Stimulated activated effector memory CD8-positive, alpha-beta T cell treated with anti-CD3 and anti-CD28 coated beads, Interleukin-12 subunit alpha, Interleukin-12 subunit beta, amount 100 ng/mL, for 72 hours (primary cell): ENCODE results near the gene KCTD13.

Experiments
- ATAC-seq: fragments of 150-1000 bp; cut with Tn5 transposase; 2 replicates; pipeline ENCODE4 v1.10.0; 2021
- DNase-seq, 2 donors: peaks; one replicate each; pipeline ENCODE4 v3.0.0; 2021 to 2022; ENCODE audit warnings: low spot score in 2 of 2
- H3K27ac Mint-ChIP-seq: one replicate; pipeline ENCODE4 v1.8.0; 2022; ENCODE audit warnings: mild to moderate bottlenecking, mixed read lengths
- H3K36me3 Mint-ChIP-seq: one replicate; pipeline ENCODE4 v1.8.0; 2022; ENCODE audit warnings: mild to moderate bottlenecking, mixed read lengths
- H3K4me1 Mint-ChIP-seq: one replicate; pipeline ENCODE4 v1.8.0; 2022; ENCODE audit warnings: mixed read lengths
- H3K4me3 Mint-ChIP-seq: one replicate; pipeline ENCODE4 v1.8.0; 2022; ENCODE audit warnings: mild to moderate bottlenecking, mixed read lengths
- H3K9me3 Mint-ChIP-seq: one replicate; pipeline ENCODE4 v1.8.0; 2022; ENCODE audit warnings: mixed read lengths

KCTD13 gene

DNA sequence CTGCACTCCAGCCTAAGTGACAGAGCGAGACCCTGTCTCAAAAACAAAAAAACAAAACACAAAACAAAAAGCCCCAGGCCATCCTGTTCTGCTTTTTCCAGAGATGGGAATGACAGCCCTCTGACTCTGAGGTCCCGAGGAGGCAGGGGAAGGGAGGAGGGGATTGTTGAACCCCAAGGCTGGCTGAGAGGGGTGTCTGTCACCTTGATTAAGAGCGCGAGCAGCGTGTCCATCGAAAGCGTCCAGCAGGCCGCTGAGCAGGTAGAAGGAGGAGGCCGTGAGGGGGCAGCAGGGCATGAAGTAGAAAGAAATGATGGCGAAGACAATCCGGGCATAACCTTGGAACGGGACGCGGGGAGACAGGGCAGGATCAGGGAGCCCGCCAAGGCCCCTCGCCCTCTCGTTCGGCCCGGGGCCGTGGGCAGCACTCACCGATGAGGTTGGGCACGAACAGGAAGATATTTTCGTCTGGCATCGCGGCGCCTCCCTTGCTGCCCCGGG lies 63.6 kb downstream of the KCTD13 start:
- Mint-ChIP-seq H3K36me3 (peaks cover 44% of the 10 kb centered on the region), H3K27ac (peak overlapping the region; percentile 97), H3K4me1 (peaks cover 28% of the 10 kb centered on the region), H3K4me3 (peak overlapping the region; percentile 97), H3K9me3 (no peaks in the 10 kb centered on the region)
- DNase-seq, result peak in 1 of 2 donors; percentile 56
- no peak for ATAC-seq

- Mint-ChIP-seq H3K4me1 (peaks cover 28% of the 10 kb centered on the region), H3K36me3 (peaks cover 44% of the 10 kb centered on the region), H3K4me3 (no peak overlapping the region), H3K27ac (no peak overlapping the region), H3K9me3 (no peaks in the 10 kb centered on the region)
- no peak for DNase-seq
- no peak for ATAC-seq
Measured at GRCh38 chr16:29860218-29860617, 65.8 kb downstream of the KCTD13 start.

GRCh38 chr16:29858974-29859373 lies 67.1 kb downstream of the KCTD13 start:
- Mint-ChIP-seq H3K9me3 (no peaks in the 10 kb centered on the region), H3K27ac (no peak overlapping the region), H3K4me1 (peaks cover 28% of the 10 kb centered on the region), H3K36me3 (peaks cover 44% of the 10 kb centered on the region), H3K4me3 (no peak overlapping the region)
- ATAC-seq (no peak), DNase-seq (no peak)

GRCh38 chr16:29858149-29858849 lies 67.7 kb downstream of the KCTD13 start:
- DNase-seq (no peak), ATAC-seq (no peak)
- Mint-ChIP-seq H3K4me3 (no peak overlapping the region), H3K9me3 (no peaks in the 10 kb centered on the region), H3K27ac (peak overlapping the region; percentile 54), H3K4me1 (peaks cover 28% of the 10 kb centered on the region), H3K36me3 (peaks cover 44% of the 10 kb centered on the region)

DNA sequence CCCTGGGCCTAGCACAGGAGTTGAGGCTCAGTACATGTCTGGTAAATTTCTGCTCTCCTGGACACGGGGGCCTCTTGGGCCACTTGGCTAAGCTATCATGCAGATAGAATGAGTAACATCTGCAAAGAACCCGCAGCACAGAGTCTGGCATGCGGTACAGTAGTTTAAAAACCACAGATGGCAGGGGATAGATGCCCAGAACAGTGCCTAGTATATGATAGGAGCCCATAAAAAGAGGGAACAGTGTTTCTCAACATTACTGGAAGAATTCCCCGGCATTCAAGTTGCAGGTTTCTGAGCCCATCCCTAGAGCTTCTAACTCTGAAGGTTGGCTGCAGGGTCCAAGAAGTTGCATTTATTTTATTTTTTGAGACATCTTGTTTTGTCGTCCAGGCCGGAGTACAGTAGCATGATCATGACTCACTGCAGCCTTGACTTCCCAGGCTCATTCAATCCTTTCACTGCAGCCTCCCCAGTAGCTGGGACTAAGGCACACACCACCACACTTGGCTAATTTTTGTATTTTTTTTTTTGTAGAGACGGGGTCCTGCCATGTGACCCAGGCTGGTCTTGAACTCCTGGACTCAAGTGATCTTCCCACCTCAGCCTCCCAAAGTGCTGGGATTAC lies 68.8 kb downstream of the KCTD13 start:
- Mint-ChIP-seq H3K9me3 (no peaks in the 10 kb centered on the region), H3K27ac (no peak overlapping the region), H3K36me3 (peaks cover 40% of the 10 kb centered on the region), H3K4me3 (no peak overlapping the region), H3K4me1 (peaks cover 25% of the 10 kb centered on the region)
- DNase-seq (no peak), ATAC-seq (no peak)
